IMR-90 (cell line): ENCODE measurements around the gene KCNAB1.

Experiments
- BHLHE40 ChIP-seq: fragments of 150-350 bp; IDR thresholded peaks from 2 replicates; pipeline ENCODE4 v1.6.1; 2016; ENCODE audit warnings: mild to moderate bottlenecking, low read depth, low read length
- CEBPB ChIP-seq: IDR thresholded peaks from 2 replicates; pipeline ENCODE4 v1.6.1; 2012; ENCODE audit warnings: low read depth, low read length, improper control_type of control experiment
- CTCF ChIP-seq: conservative IDR thresholded peaks from 2 replicates; pipeline ENCODE4 v1.5.1; 2012; ENCODE audit warnings: mild to moderate bottlenecking, low read depth, low read length, improper control_type of control experiment
- ELK1 ChIP-seq: fragments of 150-350 bp; IDR thresholded peaks from 2 replicates; pipeline ENCODE4 v1.6.1; 2016; ENCODE audit warnings: low read depth, mild to moderate bottlenecking, low read length, moderate library complexity, borderline replicate concordance
- MAFK ChIP-seq: IDR thresholded peaks from 2 replicates; pipeline ENCODE4 v1.6.1; 2012; ENCODE audit warnings: low read depth, low read length, improper control_type of control experiment
- MXI1 ChIP-seq: IDR thresholded peaks from 2 replicates; pipeline ENCODE4 v1.6.1; 2012; ENCODE audit warnings: low read depth, mild to moderate bottlenecking, low read length, moderate library complexity, borderline replicate concordance
- NFE2L2 ChIP-seq: fragments of 150-350 bp; IDR thresholded peaks from 2 replicates; pipeline ENCODE4 v1.6.1; 2016; ENCODE audit warnings: low read depth, mild to moderate bottlenecking, low read length
- POLR2A ChIP-seq: IDR thresholded peaks from 2 replicates; pipeline ENCODE4 v1.6.1; 2012; ENCODE audit warnings: mild to moderate bottlenecking, low read depth, low read length
- RAD21 ChIP-seq: IDR thresholded peaks from 2 replicates; pipeline ENCODE4 v1.6.1; 2012; ENCODE audit warnings: low read length, improper control_type of control experiment
- RCOR1 ChIP-seq: IDR thresholded peaks from 2 replicates; pipeline ENCODE4 v1.6.1; 2012; ENCODE audit warnings: mild to moderate bottlenecking, low read length, improper control_type of control experiment; ENCODE audit not compliant: insufficient replicate concordance
- SMC3 ChIP-seq: fragments of 150-350 bp; IDR thresholded peaks from 2 replicates; pipeline ENCODE4 v1.6.1; 2016; ENCODE audit warnings: low read depth, mild to moderate bottlenecking, antibody characterized with exemption, low read length, moderate library complexity

- TF ChIP-seq POLR2A (no peak), CTCF (no peak), SMC3 (no peak), MAFK (no peak), CEBPB (no peak), BHLHE40 (no peak), RAD21 (no peak), MXI1 (no peak), NFE2L2 (no peak), RCOR1 (no peak), ELK1 (no peak)
These were observed 95.8 kb downstream of the KCNAB1 start for GRCh38 chr3:156216216-156216615.
